ENCODE results near the gene XBP1. TPM values are rescaled to one million over a fixed set of nuclear protein-coding genes. Genes with fewer than 3 reads are reported as not detected.
"Not testable (repeated sequence)": the region's sequence is repeated elsewhere in the genome, so short reads cannot be mapped to it uniquely, and the experiment has no call there.

Gene XBP1
- total and polyA plus RNA-seq, 2 experiments from 2014 or later, result 96.8 to 179 TPM

DNA sequence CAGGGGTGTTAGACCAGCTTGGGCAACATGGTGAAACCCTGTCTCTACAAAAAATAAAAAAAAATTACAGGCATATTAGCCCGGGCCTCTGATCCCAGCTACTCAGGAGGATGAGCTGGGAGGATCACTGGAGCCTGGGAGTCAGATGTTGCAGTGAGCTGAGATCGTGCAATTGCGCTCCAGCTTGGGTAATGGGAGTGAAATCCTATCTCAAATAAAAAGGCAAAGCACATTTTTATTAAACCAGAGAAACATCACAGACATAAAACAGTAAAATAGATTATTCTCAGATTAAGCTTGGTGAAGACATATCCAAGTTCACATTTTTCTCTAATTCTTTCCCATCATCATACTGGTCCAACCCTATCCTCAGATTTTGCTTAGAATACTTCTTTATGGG, 30.1 kb upstream of the XBP1 start:
- Histone ChIP-seq H3K4me3 (no peak overlapping the region), H3K27me3 (no peaks in the 10 kb centered on the region), H3K27ac (no peak overlapping the region), H3K36me3 (no peaks in the 10 kb centered on the region), H3K9me3 (ENCODE audit: low read depth) (no peaks in the 10 kb centered on the region), H3K4me1 (ENCODE audit: low read depth) (no peaks in the 10 kb centered on the region)
- DNase-seq (ENCODE audit: low read depth in 1 of 2, low spot score in 1 of 2), result no peak
- TF ChIP-seq, protein P1, sequence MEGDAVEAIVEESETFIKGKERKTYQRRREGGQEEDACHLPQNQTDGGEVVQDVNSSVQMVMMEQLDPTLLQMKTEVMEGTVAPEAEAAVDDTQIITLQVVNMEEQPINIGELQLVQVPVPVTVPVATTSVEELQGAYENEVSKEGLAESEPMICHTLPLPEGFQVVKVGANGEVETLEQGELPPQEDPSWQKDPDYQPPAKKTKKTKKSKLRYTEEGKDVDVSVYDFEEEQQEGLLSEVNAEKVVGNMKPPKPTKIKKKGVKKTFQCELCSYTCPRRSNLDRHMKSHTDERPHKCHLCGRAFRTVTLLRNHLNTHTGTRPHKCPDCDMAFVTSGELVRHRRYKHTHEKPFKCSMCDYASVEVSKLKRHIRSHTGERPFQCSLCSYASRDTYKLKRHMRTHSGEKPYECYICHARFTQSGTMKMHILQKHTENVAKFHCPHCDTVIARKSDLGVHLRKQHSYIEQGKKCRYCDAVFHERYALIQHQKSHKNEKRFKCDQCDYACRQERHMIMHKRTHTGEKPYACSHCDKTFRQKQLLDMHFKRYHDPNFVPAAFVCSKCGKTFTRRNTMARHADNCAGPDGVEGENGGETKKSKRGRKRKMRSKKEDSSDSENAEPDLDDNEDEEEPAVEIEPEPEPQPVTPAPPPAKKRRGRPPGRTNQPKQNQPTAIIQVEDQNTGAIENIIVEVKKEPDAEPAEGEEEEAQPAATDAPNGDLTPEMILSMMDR (IDR thresholded peaks at IDR 0.05; ENCODE audit: low read depth, low read length), result no peak

DNA sequence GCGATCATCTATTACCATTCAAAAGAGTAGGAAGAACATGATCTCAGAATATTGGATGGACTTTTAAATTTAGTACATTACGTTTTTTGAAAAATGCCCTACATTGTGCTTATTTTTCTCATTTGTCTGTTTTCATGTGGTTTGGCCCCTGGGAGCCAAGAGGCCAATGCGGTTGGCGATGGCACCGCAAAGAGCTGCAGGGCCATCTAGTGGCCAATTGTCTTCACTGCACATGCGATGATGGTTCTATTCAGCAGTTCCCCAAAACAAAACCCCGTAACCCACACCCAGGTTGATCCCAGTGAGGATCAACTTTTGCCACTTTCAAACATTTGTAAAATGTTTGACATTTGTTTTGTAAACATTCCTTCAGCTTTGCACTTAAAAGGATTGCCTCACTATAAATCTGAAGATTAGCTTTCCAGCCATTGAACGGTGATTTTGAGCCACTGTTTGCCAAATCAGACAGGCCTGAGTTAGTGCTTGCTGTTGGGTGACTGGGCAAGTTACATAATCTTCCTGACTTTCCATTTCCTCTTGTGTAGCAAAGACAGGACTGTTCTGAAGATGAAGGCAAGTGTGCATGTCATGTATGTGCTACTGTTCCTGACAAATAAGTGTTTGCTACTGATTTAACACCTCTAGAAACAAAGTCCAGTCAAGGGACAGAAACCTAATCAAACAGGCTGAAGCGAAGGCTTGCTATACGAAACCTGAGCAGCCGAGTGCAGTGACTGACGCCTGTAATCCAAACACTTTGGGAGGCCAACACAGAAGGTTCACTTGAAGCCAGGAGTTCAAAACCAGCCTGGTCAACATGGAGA, 29.2 kb upstream of the XBP1 start:
- Histone ChIP-seq H3K4me1 (ENCODE audit: low read depth) (no peaks in the 10 kb centered on the region), H3K27me3 (no peaks in the 10 kb centered on the region), H3K9me3 (ENCODE audit: low read depth) (no peaks in the 10 kb centered on the region), H3K4me3 (no peak overlapping the region), H3K36me3 (no peaks in the 10 kb centered on the region), H3K27ac (peak overlapping the region; percentile 15)
- peak; percentile 75 to 79 for DNase-seq (ENCODE audit: low read depth in 1 of 2, low spot score in 1 of 2)
- TF ChIP-seq, protein P1 (IDR thresholded peaks at IDR 0.05; ENCODE audit: low read depth, low read length), result peak; percentile 95

DNA sequence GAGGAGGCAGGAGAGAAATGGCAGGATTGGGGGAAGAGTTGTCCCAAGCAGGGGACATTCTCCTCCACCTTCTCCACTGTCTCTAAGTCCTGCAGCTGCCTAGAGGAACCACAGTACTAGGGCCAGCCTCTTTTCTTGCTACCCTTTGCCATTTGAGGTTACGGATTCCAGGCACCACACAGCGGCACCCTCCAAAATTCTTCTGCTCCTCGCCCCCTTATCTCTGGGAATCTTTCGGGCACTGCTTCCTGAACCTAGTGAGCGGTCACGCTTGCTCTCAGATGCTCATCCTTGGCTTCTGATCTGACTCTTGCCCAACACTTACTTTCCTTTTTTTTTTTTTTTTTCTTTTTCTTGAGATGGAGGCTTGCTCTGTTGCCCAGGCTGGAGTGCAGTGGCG, 26.6 kb upstream of the XBP1 start:
- no peak overlapping the region for H3K27ac ChIP-seq
- DNase-seq (ENCODE audit: low read depth in 1 of 2, low spot score in 1 of 2), result no peak
- H3K9me3 ChIP-seq (ENCODE audit: low read depth), result no peaks in the 10 kb centered on the region
- no peaks in the 10 kb centered on the region for H3K36me3 ChIP-seq
- no peak overlapping the region for H3K4me3 ChIP-seq
- TF ChIP-seq, protein P1 (IDR thresholded peaks at IDR 0.05; ENCODE audit: low read depth, low read length), result no peak
- no peaks in the 10 kb centered on the region for H3K27me3 ChIP-seq
- peaks cover 7% of the 10 kb centered on the region for H3K4me1 ChIP-seq (ENCODE audit: low read depth)

DNA sequence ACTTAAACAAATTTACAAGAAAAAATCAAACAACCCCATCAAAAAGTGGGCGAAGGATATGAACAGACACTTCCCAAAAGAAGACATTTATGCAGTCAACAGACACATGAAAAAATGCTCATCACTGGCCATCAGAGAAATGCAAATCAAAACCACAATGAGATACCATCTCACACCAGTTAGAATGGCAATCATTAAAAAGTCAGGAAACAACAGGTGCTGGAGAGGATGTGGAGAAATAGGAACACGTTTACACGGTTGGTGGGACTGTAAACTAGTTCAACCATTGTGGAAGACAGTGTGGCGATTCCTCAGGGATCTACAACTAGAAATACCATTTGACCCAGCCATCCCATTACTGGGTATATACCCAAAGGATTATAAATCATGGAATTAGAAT, 26.1 kb upstream of the XBP1 start:
- H3K4me3 ChIP-seq; H3K27me3 ChIP-seq; H3K27ac ChIP-seq; H3K9me3 ChIP-seq (ENCODE audit: low read depth); H3K4me1 ChIP-seq (ENCODE audit: low read depth); H3K36me3 ChIP-seq; DNase-seq (ENCODE audit: low read depth in 1 of 2, low spot score in 1 of 2): not testable (repeated sequence)

DNA sequence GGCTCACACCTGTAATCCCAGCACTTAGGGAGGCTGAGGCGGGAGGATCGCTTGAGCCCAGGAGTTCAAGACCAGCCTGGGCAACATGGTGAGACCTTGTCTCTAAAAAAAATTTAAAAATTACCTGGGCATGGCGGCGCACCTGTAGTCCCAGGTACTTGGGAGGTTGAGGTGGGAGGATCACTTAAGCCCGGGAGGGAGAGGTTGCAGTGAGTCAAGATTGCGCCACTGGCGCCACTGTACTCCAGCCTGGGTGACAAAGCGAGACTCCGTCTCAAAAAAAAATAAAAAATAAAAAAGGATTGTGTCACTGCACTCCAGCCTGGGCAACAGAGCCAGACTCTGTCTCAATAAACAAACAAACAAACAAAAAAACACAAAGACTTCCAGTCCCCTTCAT, 24.1 kb upstream of the XBP1 start:
- H3K27me3 ChIP-seq; H3K27ac ChIP-seq; H3K36me3 ChIP-seq; H3K9me3 ChIP-seq (ENCODE audit: low read depth); H3K4me3 ChIP-seq; DNase-seq (ENCODE audit: low read depth in 1 of 2, low spot score in 1 of 2); H3K4me1 ChIP-seq (ENCODE audit: low read depth): not testable (repeated sequence)

DNA sequence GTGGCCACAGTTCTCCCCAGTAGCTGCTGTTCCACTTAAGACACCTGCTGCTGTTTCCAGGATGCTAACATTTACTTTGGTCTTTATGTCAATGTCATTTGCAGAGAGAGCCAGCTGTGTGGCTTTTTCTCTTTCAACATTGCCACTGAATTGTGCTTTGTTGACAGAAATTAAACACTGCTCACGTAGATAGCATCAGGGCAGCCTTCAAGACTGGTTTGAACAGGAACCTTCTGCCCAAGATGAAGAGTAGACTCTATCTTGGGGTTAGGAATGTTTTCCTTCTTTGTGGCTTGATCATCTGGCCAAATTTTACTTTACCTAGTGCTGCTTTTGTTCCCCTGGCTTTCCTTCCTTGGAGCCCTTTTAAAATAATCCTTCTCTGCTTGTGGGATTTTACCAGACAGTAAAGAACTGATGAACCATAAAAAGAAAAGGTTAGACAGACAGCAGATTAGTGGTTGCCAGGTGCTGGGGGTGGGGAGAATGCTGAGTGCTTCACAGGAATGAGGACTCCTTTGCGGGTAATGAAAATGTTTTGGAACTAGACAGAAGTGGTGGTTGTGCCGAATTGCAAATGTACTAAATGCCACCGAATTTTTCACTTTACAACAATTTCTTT, 22.7 kb upstream of the XBP1 start:
- Histone ChIP-seq H3K9me3 (ENCODE audit: low read depth) (no peaks in the 10 kb centered on the region), H3K4me3 (no peak overlapping the region), H3K4me1 (ENCODE audit: low read depth) (peaks cover 17% of the 10 kb centered on the region), H3K27ac (peak overlapping the region; percentile 56), H3K27me3 (no peaks in the 10 kb centered on the region), H3K36me3 (no peaks in the 10 kb centered on the region)
- TF ChIP-seq, protein P1 (IDR thresholded peaks at IDR 0.05; ENCODE audit: low read depth, low read length), result no peak
- DNase-seq (ENCODE audit: low read depth in 1 of 2, low spot score in 1 of 2), result no peak

Data from cardiac muscle cell (in vitro differentiated cells and primary cell).